Measurements from ENCODE around the gene ADAP1. TPM values are rescaled to one million over a fixed set of nuclear protein-coding genes. Genes with fewer than 3 reads are reported as not detected.

ADAP1 gene
- total RNA-seq, 4 donors from 2014 or later = 84.9 to 360 (median 169) TPM

- TF ChIP-seq POLR2AphosphoS5 (IDR thresholded peaks at IDR 0.05) (no peak), EP300 (IDR thresholded peaks at IDR 0.05; ENCODE audit: low read depth) (no peak), CTCF (IDR thresholded peaks at IDR 0.05) (no peak), POLR2A (IDR thresholded peaks at IDR 0.05) (no peak)
- Histone ChIP-seq H3K27ac (peak overlapping the region in 2 of 4 donors; percentile 81 to 82), H3K36me3 (peaks cover 0 to 19% (median 8%) of the 10 kb centered on the region in 4 donors), H3K4me3 (no peak overlapping the region), H3K27me3 (no peaks in the 10 kb centered on the region), H3K9me3 (no peaks in the 10 kb centered on the region), H3K4me1 (peaks cover 5 to 21% (median 14%) of the 10 kb centered on the region in 4 donors)
- WGBS, 2 donors (ENCODE audit: low coverage in 1 of 2) = 88% methylated on average over 16 of the region's 16 CpGs; no CpG with 5 or more reads in 1 of the 2 donors
- no peak for DNase-seq
- intact Hi-C loops (cut with DNase I; ENCODE audit: low total_unique reads) = no loop called here
- in situ Hi-C loops (cut with MboI; ENCODE audit: low pct_ligation_motif_present in 1 of 4, low pct_unique_long_range_greater_than_20kb in 1 of 4, low sequenced_read_pairs in 3 of 4) = no loop called here
Measured at GRCh38 chr7:899806-900205, 54.7 kb downstream of the ADAP1 start.

- Histone ChIP-seq H3K27ac (no peak overlapping the region), H3K9me3 (no peaks in the 10 kb centered on the region), H3K36me3 (peaks cover 0 to 20% (median 9%) of the 10 kb centered on the region in 4 donors), H3K4me1 (peaks cover 5 to 21% (median 14%) of the 10 kb centered on the region in 4 donors), H3K4me3 (no peak overlapping the region), H3K27me3 (no peaks in the 10 kb centered on the region)
- TF ChIP-seq CTCF (IDR thresholded peaks at IDR 0.05) (no peak), POLR2AphosphoS5 (IDR thresholded peaks at IDR 0.05) (no peak), EP300 (IDR thresholded peaks at IDR 0.05; ENCODE audit: low read depth) (no peak), POLR2A (IDR thresholded peaks at IDR 0.05) (no peak)
- in situ Hi-C loops (cut with MboI; ENCODE audit: low pct_ligation_motif_present in 1 of 4, low pct_unique_long_range_greater_than_20kb in 1 of 4, low sequenced_read_pairs in 3 of 4) = no loop called here
- DNase-seq = no peak
- intact Hi-C loops (cut with DNase I; ENCODE audit: low total_unique reads) = no loop called here
- 91% methylated on average over 54 of the region's 54 CpGs; no CpG with 5 or more reads in 1 of the 2 donors for WGBS, 2 donors (ENCODE audit: low coverage in 1 of 2)
Measured at GRCh38 chr7:898855-899681, 55.4 kb downstream of the ADAP1 start.

GRCh38 chr7:898460-898854 lies 56.0 kb downstream of the ADAP1 start:
- no peak for TF ChIP-seq POLR2A (IDR thresholded peaks at IDR 0.05)
- no peak for TF ChIP-seq CTCF (IDR thresholded peaks at IDR 0.05)
- no peak for TF ChIP-seq EP300 (IDR thresholded peaks at IDR 0.05; ENCODE audit: low read depth)
- no peak for TF ChIP-seq POLR2AphosphoS5 (IDR thresholded peaks at IDR 0.05)
- in situ Hi-C loops (cut with MboI; ENCODE audit: low pct_ligation_motif_present in 1 of 4, low pct_unique_long_range_greater_than_20kb in 1 of 4, low sequenced_read_pairs in 3 of 4) = no loop called here
- Histone ChIP-seq H3K4me1 (peaks cover 5 to 21% (median 14%) of the 10 kb centered on the region in 4 donors), H3K27me3 (no peaks in the 10 kb centered on the region), H3K36me3 (peaks cover 0 to 20% (median 9%) of the 10 kb centered on the region in 4 donors), H3K9me3 (no peaks in the 10 kb centered on the region), H3K4me3 (no peak overlapping the region), H3K27ac (no peak overlapping the region)
- intact Hi-C loops (cut with DNase I; ENCODE audit: low total_unique reads) = no loop called here
- 87% methylated on average over 16 of the region's 18 CpGs; no CpG with 5 or more reads in 1 of the 2 donors for WGBS, 2 donors (ENCODE audit: low coverage in 1 of 2)
- DNase-seq = no peak

GRCh38 chr7:897771-898376 lies 56.6 kb downstream of the ADAP1 start:
- no peak overlapping the region for H3K4me3 ChIP-seq
- peaks cover 0 to 20% (median 9%) of the 10 kb centered on the region in 4 donors for H3K36me3 ChIP-seq
- DNase-seq = no peak
- TF ChIP-seq EP300 (IDR thresholded peaks at IDR 0.05; ENCODE audit: low read depth) = no peak
- no peak for TF ChIP-seq POLR2AphosphoS5 (IDR thresholded peaks at IDR 0.05)
- TF ChIP-seq POLR2A (IDR thresholded peaks at IDR 0.05) = no peak
- TF ChIP-seq CTCF (IDR thresholded peaks at IDR 0.05) = no peak
- H3K27me3 ChIP-seq = no peaks in the 10 kb centered on the region
- WGBS, 2 donors (ENCODE audit: low coverage in 1 of 2) = 69% methylated on average over 26 of the region's 27 CpGs; no CpG with 5 or more reads in 1 of the 2 donors
- in situ Hi-C loops (cut with MboI; ENCODE audit: low pct_ligation_motif_present in 1 of 4, low pct_unique_long_range_greater_than_20kb in 1 of 4, low sequenced_read_pairs in 3 of 4) = no loop called here
- intact Hi-C loops (cut with DNase I; ENCODE audit: low total_unique reads) = no loop called here
- H3K27ac ChIP-seq = no peak overlapping the region
- H3K9me3 ChIP-seq = no peaks in the 10 kb centered on the region
- peaks cover 5 to 21% (median 14%) of the 10 kb centered on the region in 4 donors for H3K4me1 ChIP-seq

All from transverse colon (tissue), 4 donors.